Activated CD4-positive, CD25-positive, alpha-beta regulatory T cell (primary cell): ENCODE data around the gene NKTR.
"Not testable (repeated sequence)": the region's sequence is repeated elsewhere in the genome, so short reads cannot be mapped to it uniquely, and the experiment has no call there.

Source experiments
- DNase-seq, 4 experiments: peaks; one replicate each; lab custom pipeline; 2025; lab: John Stamatoyannopoulos, UW

Gene NKTR

DNA sequence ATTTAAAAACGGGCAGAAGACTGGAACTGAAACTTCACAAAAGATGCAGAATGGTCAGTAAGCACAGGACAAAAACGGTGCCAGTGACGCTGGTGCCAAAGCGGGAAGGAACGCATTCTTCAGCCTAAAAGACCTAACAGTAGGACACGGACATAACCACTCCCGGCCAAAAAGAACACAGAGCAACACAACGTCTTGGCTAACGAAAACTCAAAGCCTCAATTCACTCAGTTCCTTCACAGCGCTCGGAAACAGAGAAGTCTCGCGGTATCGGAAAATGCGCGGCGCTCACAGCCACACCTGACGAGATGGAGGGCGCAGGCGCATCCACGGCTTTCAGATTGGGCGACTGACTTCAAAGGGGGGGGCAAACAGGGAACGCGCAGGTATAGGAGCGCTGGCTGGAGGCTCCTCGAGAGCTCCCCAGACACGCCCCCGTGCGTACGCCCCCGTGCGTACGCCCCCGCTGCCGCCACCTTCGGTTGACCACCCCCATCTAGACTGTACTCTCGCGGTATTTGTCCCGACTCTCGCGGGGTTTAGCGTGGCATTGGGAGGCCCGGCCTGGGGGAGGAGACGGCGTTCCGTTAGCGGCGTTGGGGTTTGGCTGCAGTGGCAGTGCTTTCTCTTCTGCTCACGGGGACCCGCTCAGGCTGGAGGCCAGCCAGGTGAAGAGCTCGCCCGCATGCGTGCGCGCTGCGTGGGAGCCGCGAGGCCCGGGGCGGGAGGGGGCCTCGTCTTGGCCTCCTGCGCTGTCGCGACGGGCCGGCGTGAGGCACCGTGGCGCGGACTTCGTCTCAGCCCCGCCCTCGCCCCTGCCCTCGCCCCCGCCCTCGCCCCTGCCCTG, at the start of gene NKTR:
NKTR (plus strand) TSS at position 576 of the 847 bp plus-strand sequence. CDS start 321 bp downstream, outside the sequence.
- DNase-seq: peak; percentile 98 to 100 (median 99)

- DNase-seq: no peak
These were observed 47.7 kb upstream of the NKTR start for GRCh38 chr3:42552830-42553229.

DNA sequence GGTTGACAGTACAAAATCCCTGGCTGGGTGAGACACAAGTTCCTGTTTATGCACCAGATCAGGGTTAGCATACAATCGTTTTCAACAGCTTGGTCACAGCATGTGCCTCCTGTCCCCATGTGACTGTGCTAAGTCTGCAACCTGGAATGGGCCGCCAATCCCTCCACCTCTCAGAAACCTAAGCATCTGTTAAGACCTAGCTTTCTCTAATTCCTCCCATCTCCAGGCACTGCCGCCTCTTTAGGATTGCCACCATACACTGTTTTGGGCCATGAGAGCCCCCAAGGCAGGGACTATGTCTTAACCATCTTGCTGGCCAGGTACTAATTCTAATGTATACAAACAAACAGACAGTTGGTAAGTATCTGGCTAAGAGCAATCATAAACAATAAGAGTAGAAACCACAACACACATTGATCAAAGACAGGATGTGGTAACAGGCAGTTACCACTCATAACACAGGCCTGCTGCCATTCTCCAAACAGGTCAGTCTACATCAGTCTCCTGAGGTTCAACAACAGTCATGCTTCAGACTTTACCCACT, 44.3 kb upstream of the NKTR start:
- DNase-seq: no peak

DNA sequence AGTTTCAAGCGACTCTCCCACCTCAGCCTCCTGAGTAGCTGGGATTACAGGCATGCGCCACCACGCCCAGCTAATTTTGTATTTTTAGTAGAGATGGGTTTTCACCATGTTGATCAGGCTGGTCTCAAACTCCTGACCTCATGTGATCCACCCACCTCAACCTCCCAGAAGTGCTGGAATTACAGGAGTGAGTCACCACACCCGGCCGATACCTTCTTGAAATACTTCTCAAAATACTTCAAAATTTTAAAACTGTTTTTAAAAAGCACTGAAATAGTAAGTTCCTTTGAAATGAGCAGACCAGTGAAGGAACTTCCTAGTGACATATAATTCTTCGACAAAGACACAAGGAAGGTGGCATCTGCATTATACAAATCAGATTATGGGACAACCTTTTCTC, 43.7 kb upstream of the NKTR start:
- DNase-seq: not testable (repeated sequence)

- no peak for DNase-seq
These were observed 42.6 kb upstream of the NKTR start for GRCh38 chr3:42557854-42558253.

DNA sequence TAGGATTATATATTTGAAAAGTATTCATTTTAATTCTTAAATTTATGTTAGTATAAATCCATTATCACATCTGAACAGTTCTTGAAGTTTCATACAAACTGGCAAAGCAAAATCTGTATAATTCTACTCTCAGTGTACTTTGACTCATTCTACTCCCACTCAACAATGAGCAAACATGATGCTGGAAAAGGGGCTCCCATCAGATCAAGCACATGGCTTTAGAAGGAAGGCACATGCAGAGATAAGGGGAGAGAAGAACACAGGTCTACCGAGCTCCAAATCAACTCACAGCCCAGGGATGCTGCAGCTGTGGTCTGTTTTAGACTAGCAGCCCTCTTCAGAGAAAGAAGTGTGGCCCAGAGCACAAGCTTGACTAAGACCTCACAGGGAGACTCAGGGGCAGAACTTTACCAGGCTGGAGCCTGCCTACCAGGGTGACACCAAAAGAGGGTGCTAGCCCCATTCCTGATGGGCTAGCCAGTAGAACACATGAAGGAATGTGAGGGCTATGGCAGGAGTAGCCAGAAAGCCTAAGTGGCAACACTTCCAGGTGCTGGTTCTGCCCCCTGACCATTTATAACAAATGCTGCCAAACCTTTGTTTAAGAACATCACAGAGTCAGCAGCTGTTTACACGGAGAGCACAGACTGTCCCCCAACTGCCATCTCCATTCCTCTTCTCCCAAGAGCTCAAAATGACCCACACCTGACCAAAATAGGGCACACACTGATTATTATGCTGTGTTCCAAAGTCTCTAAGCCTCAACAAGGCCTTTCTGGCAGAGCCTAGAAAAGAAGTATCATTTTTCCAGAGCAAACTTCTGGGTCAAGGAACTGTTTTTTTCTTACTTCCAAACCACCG, 38.2 kb upstream of the NKTR start:
- DNase-seq: no peak

DNA sequence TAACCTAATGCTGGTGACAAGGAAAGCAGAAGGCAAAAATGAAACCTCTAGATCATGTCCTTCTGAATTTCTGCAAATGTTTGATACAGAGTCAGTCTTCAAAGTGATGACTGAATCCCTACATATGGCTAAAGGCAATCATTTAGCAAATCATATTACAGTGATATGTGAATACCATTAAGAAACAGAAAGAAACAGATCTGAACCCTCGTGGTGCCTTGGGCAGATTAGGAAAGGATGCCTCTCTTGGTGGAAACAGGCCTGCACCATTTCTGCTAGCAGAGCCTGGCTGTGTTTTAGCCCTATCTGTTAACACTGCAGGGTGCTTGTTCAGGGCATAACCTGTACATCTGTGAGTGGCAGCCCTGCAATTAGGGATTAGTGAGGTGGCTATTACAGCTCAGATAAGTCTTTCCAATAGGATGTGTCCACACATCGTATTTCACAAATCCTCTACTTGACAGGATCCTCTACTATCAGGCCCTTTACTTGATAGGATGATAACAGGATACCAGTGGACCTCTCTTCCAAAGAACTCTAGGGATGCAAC, 30.8 kb upstream of the NKTR start:
- no peak for DNase-seq

DNA sequence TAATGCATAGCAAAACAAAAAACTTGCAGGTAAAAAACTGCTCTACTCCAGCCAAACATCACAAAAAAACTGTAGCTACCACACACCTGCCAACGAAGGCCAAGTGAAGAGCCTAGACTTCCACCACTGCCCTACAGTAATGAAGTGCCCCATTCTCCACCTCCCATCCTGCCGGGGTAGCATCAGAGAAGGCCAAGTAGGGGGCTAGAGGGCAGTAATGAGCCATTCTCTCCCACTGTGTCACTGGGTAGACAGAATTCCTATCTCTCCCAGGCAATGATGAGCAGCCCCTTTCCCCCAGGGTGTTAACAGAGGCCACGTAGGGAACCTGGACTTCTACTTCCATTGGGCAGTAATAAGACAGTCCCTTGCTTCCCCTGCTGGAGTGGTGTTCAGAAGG, 28.2 kb upstream of the NKTR start:
- no peak for DNase-seq

DNA sequence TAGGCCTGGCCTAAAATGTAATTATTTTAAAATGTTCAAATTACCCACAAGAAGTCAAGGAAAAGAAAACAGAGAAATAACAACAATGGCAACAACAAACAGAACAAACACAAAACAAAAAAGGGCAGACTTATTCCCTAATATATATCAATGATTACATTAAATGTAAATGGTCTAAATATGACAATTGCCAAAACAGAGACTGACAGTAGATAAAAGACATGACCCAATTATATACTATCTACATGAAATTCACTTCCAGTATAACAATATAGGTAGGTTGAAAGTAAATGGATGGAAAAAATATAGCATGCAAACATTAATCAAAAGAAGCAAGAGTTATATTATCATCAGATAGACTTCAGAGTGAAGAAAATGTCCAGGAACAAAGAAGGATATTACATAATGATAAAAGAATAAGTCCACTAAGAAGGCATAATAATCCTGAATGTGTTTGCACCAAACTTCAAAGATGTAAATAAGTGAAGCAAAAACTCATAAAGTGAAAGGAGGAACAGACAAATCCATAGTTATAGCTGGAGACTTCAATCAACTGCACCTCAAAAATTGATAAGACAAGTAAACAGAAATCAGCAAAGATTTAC, 25.2 kb upstream of the NKTR start:
- no peak for DNase-seq

DNA sequence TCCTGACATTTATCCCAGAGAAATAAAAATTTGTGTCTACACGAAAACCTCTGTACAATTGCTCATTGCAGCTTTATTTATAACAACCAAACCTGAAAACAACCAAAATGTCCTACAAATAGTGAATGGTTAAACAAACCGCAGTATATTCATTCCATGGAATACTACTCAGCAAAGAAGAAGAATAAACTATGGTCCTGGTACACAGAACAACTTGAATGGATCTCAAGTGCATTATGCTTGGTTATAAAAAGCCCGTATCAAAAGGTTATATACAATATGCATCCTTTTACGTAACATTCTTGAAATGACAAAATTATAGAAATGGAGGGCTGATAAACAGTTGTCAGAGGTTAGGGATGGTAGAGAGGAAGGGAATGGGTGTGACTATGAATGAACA, 22.4 kb upstream of the NKTR start:
- no peak for DNase-seq

- DNase-seq: not testable (repeated sequence)
These were observed 21.1 kb upstream of the NKTR start for GRCh38 chr3:42579346-42579745.

- no peak for DNase-seq
These were observed 19.1 kb upstream of the NKTR start for GRCh38 chr3:42581400-42581708.

- DNase-seq: peak; percentile 89 to 92 (median 92)
These were observed 18.6 kb upstream of the NKTR start, which contains the start of gene SEC22C for GRCh38 chr3:42581709-42582473. SEC22C (minus strand) TSS chr3:42581967; CDS start chr3:42569046, 12,921 bp downstream.

GRCh38 chr3:42582474-42583070, 17.9 kb upstream of the NKTR start:
- DNase-seq: no peak

DNA sequence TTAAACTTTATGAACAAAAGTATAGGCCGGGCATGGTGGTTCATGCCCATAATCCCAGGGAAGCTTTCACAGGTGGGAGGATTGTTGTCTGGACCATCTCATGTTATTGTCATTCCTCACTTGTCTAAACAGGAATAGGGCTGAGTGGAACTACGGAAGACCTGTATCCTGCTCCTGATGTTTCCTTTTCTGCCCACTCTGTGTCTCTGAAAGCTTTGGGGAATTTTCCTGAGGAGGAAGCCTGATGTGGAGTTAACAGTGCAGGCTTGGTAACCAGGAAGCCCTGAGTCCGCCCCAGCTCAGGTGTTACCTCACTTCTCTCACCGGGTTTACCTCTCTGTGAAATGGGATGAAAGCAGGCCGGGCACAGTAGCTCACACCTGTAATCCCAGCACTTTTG, 11.9 kb upstream of the NKTR start:
- no peak for DNase-seq

DNA sequence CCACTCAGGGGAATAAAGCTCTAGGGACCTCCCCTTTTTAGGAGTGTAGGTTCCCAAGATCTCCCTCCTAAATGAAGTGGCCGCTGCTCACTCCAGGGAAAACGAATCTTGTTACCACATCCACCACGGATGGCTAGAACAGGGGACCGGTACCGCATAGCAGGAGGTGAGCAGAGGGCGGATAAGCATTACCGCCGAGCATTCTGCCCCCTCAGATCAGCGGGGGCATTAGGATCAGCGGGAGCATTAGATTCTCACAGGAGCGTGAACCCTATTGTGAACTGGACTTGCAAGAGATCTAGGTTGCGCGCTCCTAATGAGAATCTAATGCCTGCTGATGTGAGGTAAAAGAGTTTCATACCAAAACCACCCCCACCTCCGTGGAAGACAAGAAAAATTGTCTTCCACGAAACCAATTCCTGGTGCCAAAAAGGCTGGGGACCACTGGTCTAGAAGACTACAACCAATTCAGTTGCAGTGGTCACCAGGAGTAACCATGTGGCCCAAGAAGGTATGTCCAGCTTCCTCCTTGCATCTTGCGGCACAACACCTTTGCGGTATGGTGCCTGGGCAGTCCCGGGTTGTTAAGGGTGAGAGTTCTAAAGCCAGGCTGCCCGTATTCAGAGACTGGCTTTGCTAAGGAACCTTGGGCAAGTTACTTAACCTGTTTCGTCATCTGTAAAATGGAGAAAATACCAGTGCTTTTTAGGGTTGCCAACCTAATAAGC, 10.9 kb upstream of the NKTR start:
- DNase-seq: no peak

GRCh38 chr3:42590989-42591756, 9.3 kb upstream of the NKTR start:
- DNase-seq: no peak

DNA sequence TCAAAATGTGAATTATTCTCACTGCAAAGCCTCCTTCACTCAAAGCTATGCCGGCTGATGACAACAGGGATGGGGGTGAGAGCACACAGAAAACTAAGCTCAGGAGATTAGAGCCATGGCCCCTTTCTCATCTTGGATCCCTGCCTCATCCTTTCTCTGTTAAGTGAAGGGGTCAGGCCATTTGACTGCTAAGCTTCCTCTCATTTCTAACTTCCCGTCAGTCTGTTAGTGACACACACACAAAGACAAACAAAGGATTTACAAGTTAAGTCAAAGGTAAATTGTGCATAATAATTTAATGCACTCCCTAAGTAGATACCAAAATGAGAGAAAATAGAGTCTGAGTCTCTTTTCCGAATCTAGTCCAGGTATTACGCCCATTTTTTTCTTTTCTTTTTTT, 8.7 kb upstream of the NKTR start:
- no peak for DNase-seq

GRCh38 chr3:42593635-42594034, 6.9 kb upstream of the NKTR start:
- DNase-seq: no peak
